Stimulated activated CD8-positive, alpha-beta memory T cell treated with anti-CD3 and anti-CD28 coated beads, Interleukin-12 subunit alpha, Interleukin-12 subunit beta, amount 100 ng/mL, for 4 hours (primary cell): ENCODE measurements around the gene SYT6.
"Not testable (repeated sequence)": the region's sequence is repeated elsewhere in the genome, so short reads cannot be mapped to it uniquely, and the experiment has no call there.

Experiments used
- DNase-seq: peaks from one replicate; pipeline ENCODE4 v3.0.0-alpha.2; 2020; ENCODE audit warnings: low read depth

Gene SYT6

GRCh38 chr1:114069762-114070161 is 83.9 kb downstream of the SYT6 start:
- not testable (repeated sequence) for DNase-seq

- not testable (repeated sequence) for DNase-seq
Observed at GRCh38 chr1:114068684-114069083, 85.0 kb downstream of the SYT6 start.

GRCh38 chr1:114065671-114066070 is 88.0 kb downstream of the SYT6 start:
- not testable (repeated sequence) for DNase-seq

- DNase-seq = no peak
Observed at GRCh38 chr1:114063544-114063943, 90.1 kb downstream of the SYT6 start.

GRCh38 chr1:114062477-114063099 is 91.1 kb downstream of the SYT6 start:
- DNase-seq = no peak

GRCh38 chr1:114061121-114061830 is 92.4 kb downstream of the SYT6 start:
- DNase-seq = no peak

GRCh38 chr1:114058236-114058635 is 95.4 kb downstream of the SYT6 start:
- not testable (repeated sequence) for DNase-seq

GRCh38 chr1:114054148-114054547 is 99.5 kb downstream of the SYT6 start:
- no peak for DNase-seq

GRCh38 chr1:114048232-114048631 is 105.4 kb downstream of the SYT6 start:
- DNase-seq = no peak

- no peak for DNase-seq
Observed at GRCh38 chr1:114043548-114043947, 110.1 kb downstream of the SYT6 start.

GRCh38 chr1:114043054-114043453 is 110.6 kb downstream of the SYT6 start:
- DNase-seq = no peak

- DNase-seq = no peak
Observed at GRCh38 chr1:114040273-114041015, 113.2 kb downstream of the SYT6 start.
